HCEC 1CT (cell line): ENCODE measurements around the gene EGFR.
A peak's percentile ranks its signal among the peaks of the same experiment; 100 is the strongest.
"Not testable (repeated sequence)": the region's sequence is repeated elsewhere in the genome, so short reads cannot be mapped to it uniquely, and the experiment has no call there.

Experiments used
- DNase-seq: peaks from one replicate; pipeline ENCODE4 v3.0.0-alpha.2; 2017

The EGFR gene

DNA sequence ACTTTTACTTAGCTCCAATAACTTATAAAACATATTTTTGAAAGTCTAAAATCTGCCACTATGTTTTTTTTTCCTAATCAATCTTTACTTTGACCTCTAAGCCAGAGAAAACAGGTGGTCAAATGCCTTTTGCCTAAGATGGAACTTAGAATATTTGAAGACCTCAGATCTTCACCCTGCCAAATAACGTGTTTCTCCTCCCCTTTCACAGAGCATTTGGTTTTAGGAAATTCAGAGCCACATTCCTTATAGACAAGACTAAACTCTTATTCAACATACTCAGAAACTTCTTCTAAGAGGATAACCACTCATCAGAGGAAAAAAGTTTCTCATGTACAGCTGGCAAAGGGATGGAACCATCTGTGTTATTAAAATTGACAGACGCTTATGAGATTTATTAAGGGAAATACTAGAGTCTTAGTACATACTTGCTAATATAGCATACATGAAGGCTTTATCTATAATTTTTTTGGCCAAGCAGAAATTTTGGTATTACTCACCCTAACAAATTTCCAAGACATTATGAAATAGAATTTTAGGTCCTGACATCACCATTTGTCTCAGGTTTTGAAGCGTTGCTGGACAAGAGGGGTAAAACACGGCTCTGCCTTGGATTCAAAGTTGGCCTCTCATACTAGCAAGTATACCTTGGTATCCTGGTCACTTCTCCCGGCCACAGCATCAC is 2.6 kb upstream of the EGFR start:
- DNase-seq = no peak

GRCh38 chr7:55016746-55017090 is 2.1 kb upstream of the EGFR start:
- no peak for DNase-seq

DNA sequence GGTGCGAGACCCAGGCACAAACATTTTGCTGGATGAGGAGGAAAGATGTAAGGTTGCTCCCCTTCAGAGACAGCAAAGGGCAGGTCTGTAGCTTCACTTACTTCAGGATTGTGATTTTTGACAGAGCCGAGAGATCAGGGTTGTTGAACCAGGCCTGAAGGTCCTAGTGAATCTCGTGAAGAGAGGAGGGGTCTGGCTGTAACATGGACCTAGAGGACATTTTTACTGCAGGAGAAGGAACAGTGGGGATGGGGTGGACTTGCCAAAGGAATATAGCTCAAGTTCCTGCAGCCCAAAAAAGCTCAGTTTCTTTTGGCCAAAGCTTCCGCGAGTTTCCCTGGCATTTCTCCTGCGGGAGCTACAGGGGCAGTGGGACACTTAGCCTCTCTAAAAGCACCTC is 976 bp upstream of the EGFR start:
- no peak for DNase-seq

DNA sequence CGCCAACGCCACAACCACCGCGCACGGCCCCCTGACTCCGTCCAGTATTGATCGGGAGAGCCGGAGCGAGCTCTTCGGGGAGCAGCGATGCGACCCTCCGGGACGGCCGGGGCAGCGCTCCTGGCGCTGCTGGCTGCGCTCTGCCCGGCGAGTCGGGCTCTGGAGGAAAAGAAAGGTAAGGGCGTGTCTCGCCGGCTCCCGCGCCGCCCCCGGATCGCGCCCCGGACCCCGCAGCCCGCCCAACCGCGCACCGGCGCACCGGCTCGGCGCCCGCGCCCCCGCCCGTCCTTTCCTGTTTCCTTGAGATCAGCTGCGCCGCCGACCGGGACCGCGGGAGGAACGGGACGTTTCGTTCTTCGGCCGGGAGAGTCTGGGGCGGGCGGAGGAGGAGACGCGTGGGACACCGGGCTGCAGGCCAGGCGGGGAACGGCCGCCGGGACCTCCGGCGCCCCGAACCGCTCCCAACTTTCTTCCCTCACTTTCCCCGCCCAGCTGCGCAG is 424 bp downstream of the EGFR start:
- peak; percentile 36 for DNase-seq

GRCh38 chr7:55019691-55020465 is 1.1 kb downstream of the EGFR start:
- DNase-seq = peak; percentile 28

- peak; percentile 64 for DNase-seq
Measured at GRCh38 chr7:55020466-55020871, 1.7 kb downstream of the EGFR start.

GRCh38 chr7:55021053-55021452 is 2.2 kb downstream of the EGFR start:
- no peak for DNase-seq

DNA sequence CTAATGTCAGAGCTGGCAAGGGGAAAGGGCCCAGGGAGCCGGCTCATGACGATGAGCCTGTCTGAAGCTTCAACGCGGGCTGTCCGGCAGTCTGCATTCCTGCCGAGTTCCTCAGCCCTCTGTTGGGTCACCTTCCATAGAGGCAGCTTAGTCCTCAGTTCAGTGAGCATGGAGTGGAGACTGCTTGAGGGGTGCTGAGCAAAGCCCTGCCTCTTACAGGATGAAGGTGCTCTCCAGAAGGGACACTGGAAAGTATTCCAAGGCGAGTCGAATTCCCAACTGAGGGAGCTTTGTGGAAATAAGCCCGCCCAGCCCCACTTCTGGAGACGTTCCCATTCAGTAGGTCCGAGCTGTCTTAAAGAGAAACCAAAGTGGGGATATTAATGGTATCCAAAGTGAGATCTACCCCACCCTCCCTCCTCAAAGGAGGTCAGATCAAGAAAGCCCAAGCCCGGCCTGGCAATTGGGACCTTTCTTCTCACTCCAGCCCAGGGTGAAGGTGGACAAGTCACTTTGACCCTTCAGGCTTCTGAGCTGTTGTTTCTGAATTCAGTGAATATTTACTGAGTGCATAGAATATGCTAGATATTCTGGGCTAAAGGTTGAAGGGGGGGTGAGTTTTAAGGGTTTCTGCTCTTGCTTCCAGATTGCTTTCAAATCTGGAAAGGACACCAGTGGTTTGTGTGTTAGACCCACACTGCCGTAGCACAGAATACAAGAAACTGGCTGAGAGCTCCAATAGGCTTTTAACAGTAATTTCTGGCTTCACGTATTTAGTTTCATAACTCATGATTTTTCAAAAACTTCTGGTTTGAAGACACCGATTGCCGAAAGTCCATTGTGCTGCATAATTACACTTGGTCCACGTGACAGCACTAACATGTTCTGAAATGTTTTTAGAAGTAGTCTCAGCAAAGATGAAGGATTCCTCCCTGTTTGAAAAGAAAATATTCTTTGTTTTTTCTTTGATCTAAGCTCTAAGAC is 3.5 kb downstream of the EGFR start:
- peak; percentile 77 for DNase-seq

DNA sequence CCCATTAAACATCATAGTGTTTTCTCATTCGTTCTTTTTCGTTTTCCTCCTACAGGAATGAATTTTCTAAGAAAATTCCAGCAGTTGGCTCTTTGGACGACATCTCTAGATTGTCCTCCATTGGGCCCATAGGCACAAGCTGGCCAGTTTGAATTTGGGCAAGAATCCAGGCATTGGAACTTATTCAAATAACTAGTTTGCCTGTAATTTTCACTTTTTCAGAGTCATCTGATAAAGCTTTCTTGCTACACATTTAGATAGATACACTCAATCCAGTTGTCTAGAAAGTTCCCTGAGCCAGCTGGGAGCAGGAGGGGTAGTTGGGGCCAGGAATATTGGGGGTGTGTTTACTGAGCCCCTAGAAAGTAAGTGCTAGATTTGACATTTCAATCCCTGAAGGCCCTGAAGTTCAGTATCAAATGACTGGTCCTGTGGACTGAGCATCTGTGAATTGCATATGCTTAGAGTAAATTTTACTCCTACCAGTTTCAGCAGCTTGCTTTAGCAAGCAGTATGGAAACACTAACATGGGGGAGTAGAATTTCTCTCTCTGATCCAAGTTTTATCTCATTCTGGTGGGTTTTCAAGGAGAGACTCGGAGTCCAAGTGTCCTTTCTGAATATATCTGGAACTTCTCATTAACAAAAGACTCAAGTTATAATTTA is 5.2 kb downstream of the EGFR start:
- no peak for DNase-seq

- peak; percentile 32 for DNase-seq
Measured at GRCh38 chr7:55024776-55025175, 6.0 kb downstream of the EGFR start.

DNA sequence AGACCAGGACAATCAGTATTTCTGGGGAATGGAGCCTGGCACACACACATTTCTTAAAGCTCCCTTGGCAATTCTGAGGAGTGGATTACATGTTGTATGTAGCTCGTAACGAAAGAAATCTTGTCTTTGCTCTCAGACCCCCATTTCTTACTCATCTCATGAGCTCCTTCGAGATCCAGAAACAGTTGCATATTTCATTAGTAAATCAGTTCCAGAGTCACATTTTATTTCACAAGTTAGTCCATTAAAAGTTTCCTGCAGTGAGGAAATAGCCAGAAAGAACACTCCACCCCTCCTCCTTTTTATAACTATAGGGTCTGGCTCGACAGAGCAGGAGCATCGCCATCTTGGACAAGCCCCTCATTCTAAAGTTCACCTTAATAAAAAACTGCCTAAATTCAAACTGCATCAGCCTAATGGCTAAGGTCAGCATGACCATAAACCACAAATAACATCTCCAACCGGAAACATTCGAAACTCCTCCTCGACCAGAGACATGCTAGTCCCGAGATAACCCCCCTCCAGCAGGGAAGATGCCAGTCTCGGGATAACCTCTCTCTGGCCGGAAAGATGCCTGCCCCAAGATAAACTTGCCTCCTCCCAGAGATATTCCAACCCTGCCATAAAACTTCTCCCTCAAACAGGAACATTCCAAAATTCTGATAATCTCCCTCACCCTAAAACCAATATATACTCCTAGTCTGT is 7.4 kb downstream of the EGFR start:
- peak; percentile 4 for DNase-seq

DNA sequence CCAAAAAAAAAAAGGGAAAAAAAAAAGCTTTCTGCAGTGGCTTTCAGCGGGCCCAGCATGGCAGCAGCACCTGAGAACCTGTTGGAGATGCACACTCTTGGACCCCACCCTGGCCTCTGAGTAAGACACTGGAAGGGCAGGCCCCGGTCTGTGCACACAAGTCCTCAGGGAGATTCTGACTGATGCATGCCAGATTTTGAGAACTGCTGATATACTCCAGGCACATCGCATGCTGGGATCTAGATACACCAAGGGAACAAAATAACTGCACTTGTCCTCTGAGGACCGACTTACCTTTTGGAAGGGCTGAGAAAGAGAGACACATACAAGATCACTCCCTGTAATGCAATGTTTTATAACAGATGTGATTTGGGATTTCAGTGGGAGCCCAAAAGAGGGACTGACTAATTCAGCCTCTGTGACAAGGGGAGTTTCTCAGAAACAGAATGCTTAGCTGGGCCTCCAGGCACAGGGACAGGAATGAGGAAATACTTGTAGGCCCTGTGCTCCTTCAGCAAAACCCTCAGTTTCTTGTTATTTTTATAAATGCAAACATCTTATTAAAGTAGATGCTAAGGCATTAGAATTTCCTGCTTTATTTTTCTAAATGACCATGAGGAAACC is 8.2 kb downstream of the EGFR start:
- peak; percentile 16 for DNase-seq

GRCh38 chr7:55028011-55028410 is 9.2 kb downstream of the EGFR start:
- peak; percentile 29 for DNase-seq

DNA sequence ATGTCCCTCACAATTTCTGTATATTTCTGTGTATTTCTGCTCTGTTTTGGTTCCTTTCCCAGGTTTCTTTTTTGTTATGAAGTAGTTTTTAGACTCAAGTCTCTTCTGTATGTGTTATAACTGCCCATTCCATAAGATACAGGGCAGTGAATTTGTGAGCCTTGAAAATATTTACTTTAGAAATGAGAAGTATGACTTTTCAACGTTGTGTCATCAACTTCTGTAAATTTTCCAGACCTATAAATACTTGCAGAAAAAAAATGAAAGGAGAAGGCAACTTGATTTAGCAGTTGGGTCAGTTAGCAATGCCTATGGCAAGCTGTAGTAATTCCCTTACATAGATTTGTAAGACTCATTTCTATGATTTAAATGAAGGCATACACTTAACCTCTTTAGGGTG is 11.5 kb downstream of the EGFR start:
- DNase-seq = peak; percentile 13

- DNase-seq = no peak
Measured at GRCh38 chr7:55031075-55031474, 12.3 kb downstream of the EGFR start.

DNA sequence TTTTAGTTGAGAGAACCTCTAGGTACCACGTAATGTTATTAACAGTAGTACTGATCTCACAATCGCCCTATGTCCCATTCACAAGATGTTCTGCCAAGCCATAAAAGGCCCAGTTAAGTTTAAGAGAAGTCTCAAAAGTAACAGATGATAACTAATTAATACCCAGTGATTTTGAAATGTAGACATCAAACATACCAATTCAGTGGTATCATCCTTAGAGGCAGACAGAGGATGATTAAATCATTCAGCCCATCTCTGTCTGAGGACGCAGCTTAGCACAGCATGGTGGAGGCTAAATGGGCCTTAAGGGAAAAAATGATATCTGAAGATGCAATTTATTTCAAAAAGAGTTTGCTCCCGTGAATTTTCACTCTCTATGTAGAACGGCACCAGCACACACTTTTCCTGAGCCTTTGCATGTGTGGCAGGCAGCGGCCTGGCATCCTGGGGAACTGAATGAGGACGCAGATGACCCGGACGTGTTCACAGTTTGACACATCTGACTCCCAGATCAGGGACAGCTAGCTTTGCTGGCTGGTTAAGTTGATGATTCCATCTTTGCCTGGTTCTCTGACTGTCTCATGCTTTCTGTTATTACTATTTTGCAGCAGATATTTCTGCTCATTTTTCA is 13.4 kb downstream of the EGFR start:
- no peak for DNase-seq

- no peak for DNase-seq
Measured at GRCh38 chr7:55033236-55033846, 14.5 kb downstream of the EGFR start.

DNA sequence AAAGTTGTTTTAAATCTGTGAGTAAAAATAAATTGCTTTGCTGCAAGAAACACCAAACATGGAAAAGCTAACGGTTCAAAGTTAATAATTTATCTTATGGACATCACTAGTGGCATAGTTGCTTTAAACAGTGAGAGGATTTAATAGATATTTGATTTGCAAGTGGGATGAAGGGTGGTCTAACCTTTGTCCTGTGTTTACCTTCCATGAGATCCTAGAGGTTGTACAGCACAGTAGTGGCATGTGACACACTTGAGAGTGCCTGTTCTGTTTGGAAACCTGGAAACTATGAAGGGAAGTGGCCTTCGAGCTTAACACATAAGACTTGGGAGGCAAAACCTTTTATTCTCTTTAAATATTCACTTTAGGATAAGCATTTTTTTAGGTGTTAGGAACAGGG is 16.0 kb downstream of the EGFR start:
- no peak for DNase-seq

- DNase-seq = not testable (repeated sequence)
Measured at GRCh38 chr7:55035410-55035809, 16.6 kb downstream of the EGFR start.

- DNase-seq = no peak
Measured at GRCh38 chr7:55036950-55037736, 18.3 kb downstream of the EGFR start.
